PC-9 (cell line): Measurements from ENCODE around the gene KCND1. TPM values are rescaled to one million over a fixed set of nuclear protein-coding genes. Genes with fewer than 3 reads are reported as not detected.

Source experiments
- Bru-seq: library from RNA; stranded (reverse); fragments of 400-500 nt; gene quantifications from one replicate; lab custom pipeline; 2021; lab: Mats Ljungman, UMichigan
- BruChase-seq, 2 experiments: library from RNA; stranded (reverse); fragments of 400-500 nt; gene quantifications; one replicate each; lab custom pipeline; 2021; lab: Mats Ljungman, UMichigan
- BruUV-seq: library from RNA; stranded (reverse); fragments of 400-500 nt; replicated peaks from 2 replicates; lab custom pipeline; 2021; lab: Mats Ljungman, UMichigan
- CTCF ChIA-PET: fragments of 300-600 bp; sonication (Branson Sonifier 250); formaldehyde crosslinking; loops from one replicate; lab custom pipeline; 2022; ENCODE audit warnings: antibody characterized with exemption; lab: Charles Lee
- POLR2A ChIA-PET: fragments of 300-600 bp; sonication (Branson Sonifier 250); formaldehyde crosslinking; loops from one replicate; lab custom pipeline; 2022; ENCODE audit warnings: antibody characterized with exemption; ENCODE audit not compliant: unreplicated experiment; lab: Charles Lee
- DNase-seq, 2 experiments: peaks; one replicate each; pipeline versions ENCODE4 v3.0.0 to v3.0.0-alpha.2; 2015 to 2022; ENCODE audit warnings: mixed read lengths in 1 of 2
- H2AFZ ChIP-seq: fragments of 200-600 bp; sonication (generic); 2 replicates; pipeline ENCODE4 v1.8.1; 2017; ENCODE audit warnings: antibody characterized with exemption
- H3F3A ChIP-seq: fragments of 200-600 bp; sonication (generic); 2 replicates; pipeline ENCODE4 v1.8.1; 2017; ENCODE audit warnings: antibody characterized with exemption, mild to moderate bottlenecking, low read depth; ENCODE audit not compliant: insufficient read depth
- H3K27ac ChIP-seq: fragments of 200-600 bp; sonication (generic); 2 replicates; pipeline ENCODE4 v1.6.1; 2016; ENCODE audit warnings: mixed run types
- H3K27me3 ChIP-seq: fragments of 200-600 bp; sonication (generic); 2 replicates; pipeline ENCODE4 v1.6.1; 2016; ENCODE audit warnings: low read depth, mixed run types; ENCODE audit not compliant: insufficient read depth
- H3K36me3 ChIP-seq: fragments of 200-600 bp; sonication (generic); 2 replicates; pipeline ENCODE4 v1.6.1; 2016; ENCODE audit warnings: low read depth, mixed run types
- H3K4me1 ChIP-seq: fragments of 200-600 bp; sonication (generic); replicated peaks from 2 replicates; pipeline ENCODE4 v1.6.1; 2016; ENCODE audit warnings: mixed run types; ENCODE audit not compliant: insufficient read depth
- H3K4me2 ChIP-seq: fragments of 200-600 bp; sonication (generic); 2 replicates; pipeline ENCODE4 v1.6.1; 2017; ENCODE audit warnings: mixed run types
- H3K4me3 ChIP-seq: fragments of 200-600 bp; sonication (generic); 2 replicates; pipeline ENCODE4 v1.6.1; 2016; ENCODE audit warnings: mixed run types
- H3K79me2 ChIP-seq: fragments of 200-600 bp; sonication (generic); 2 replicates; pipeline ENCODE4 v1.6.1; 2017; ENCODE audit warnings: low read depth, mixed run types
- H3K9me2 ChIP-seq: fragments of 200-600 bp; sonication (generic); 2 replicates; pipeline ENCODE4 v1.8.1; 2017; ENCODE audit warnings: mild to moderate bottlenecking; ENCODE audit not compliant: insufficient read depth
- H3K9me3 ChIP-seq: fragments of 200-600 bp; sonication (generic); 2 replicates; pipeline ENCODE4 v1.8.1; 2016; ENCODE audit warnings: low read depth; ENCODE audit not compliant: insufficient read depth
- H4K20me1 ChIP-seq: fragments of 200-600 bp; sonication (generic); 2 replicates; pipeline ENCODE4 v1.8.1; 2017; ENCODE audit not compliant: insufficient read depth
- CTCF ChIP-seq: fragments of 200-600 bp; sonication (generic); conservative IDR thresholded peaks from 2 replicates; pipeline ENCODE4 v1.6.1; 2017; ENCODE audit warnings: mixed run types, antibody characterized with exemption, mild to moderate bottlenecking, moderate library complexity
- EZH2 ChIP-seq: fragments of 200-600 bp; sonication (generic); IDR thresholded peaks from 2 replicates; pipeline ENCODE4 v1.8.0; 2017; ENCODE audit warnings: antibody characterized with exemption, low read depth
- intact Hi-C: fragments of 100-400 bp; cut with micrococcal nuclease; formaldehyde crosslinking; loops from one replicate; pipeline ENCODE4 v1.10.0; 2022; ENCODE audit not compliant: unreplicated experiment
- long read RNA-seq: library from polyadenylated mRNA; stranded (forward); transcript quantifications from one replicate; pipeline ENCODE4 v2.0.0, GENCODE V29; 2022
- total RNA-seq: library from RNA; stranded (reverse); gene quantifications from 2 replicates; pipeline ENCODE4 v1.2.3, GENCODE V29; 2021

KCND1 gene
- 1.2 and 2.2 TPM in 2 replicates for total RNA-seq
- percentile 28 among the genes with signal in this experiment for Bru-seq, nascent RNA
- BruChase-seq, experiment 1, labeled RNA remaining after a 2-hour chase: percentile 40 among the genes with signal in this experiment
- BruChase-seq, experiment 2, labeled RNA remaining after a 6-hour chase: percentile 56 among the genes with signal in this experiment
- long read RNA-seq, full-length matches to known transcripts: 1 of 1 reads
- long read RNA-seq, partial matches to known transcripts: 0 of 1 reads
- long read RNA-seq, other reads (novel, unspliced or antisense): 0 of 1 reads

- BruUV-seq: no TSS peak
- Histone ChIP-seq H3K36me3 (no peaks in the 10 kb centered on the region), H3K9me3 (no peaks in the 10 kb centered on the region), H3K4me3 (no peak within 1 kb of the TSS), H3K4me1 (no peaks in the 10 kb centered on the region), H3K4me2 (no peak within 1 kb of the TSS), H2AFZ (no peak within 1 kb of the TSS), H3K79me2 (no peaks in the 10 kb centered on the region), H3F3A (no peaks in the 10 kb centered on the region), H3K27me3 (no peaks in the 10 kb centered on the region), H3K9me2 (no peaks in the 10 kb centered on the region), H3K27ac (no peak within 1 kb of the TSS), H4K20me1 (no peaks in the 10 kb centered on the region)
- intact Hi-C loops: no loop called here
- POLR2A ChIA-PET: no interaction called here
- CTCF ChIA-PET: no interaction called here
- DNase-seq: no peak
- TF ChIP-seq CTCF (no peak), EZH2 (no peak)
These were observed at the start of gene KCND1 for GRCh38 chrX:48971249-48972219. Gene KCND1, minus strand, starts transcription at chrX:48971844. Its CDS starts 1,573 bp downstream, at chrX:48970271.

GRCh38 chrX:49019599-49020249 lies 48.1 kb upstream of the KCND1 start:
- H3K4me3 ChIP-seq: no peak overlapping the region
- CTCF ChIA-PET: no interaction called here
- H3K4me2 ChIP-seq: no peak overlapping the region
- no peak overlapping the region for H2AFZ ChIP-seq
- H3K27me3 ChIP-seq: no peaks in the 10 kb centered on the region
- POLR2A ChIA-PET: no interaction called here
- DNase-seq: no peak
- H3K27ac ChIP-seq: no peak overlapping the region
- no TSS peak for BruUV-seq
- H3K36me3 ChIP-seq: no peaks in the 10 kb centered on the region
- H3K9me3 ChIP-seq: no peaks in the 10 kb centered on the region
- intact Hi-C loops: no loop called here
- no peaks in the 10 kb centered on the region for H3F3A ChIP-seq
- no peak for TF ChIP-seq CTCF
- TF ChIP-seq EZH2: no peak
- no peaks in the 10 kb centered on the region for H3K4me1 ChIP-seq
- H3K9me2 ChIP-seq: no peaks in the 10 kb centered on the region
- H4K20me1 ChIP-seq: no peaks in the 10 kb centered on the region
- H3K79me2 ChIP-seq: no peaks in the 10 kb centered on the region

- no peak for TF ChIP-seq EZH2
- no peak for TF ChIP-seq CTCF
- Histone ChIP-seq H4K20me1 (no peaks in the 10 kb centered on the region), H3K36me3 (no peaks in the 10 kb centered on the region), H3K79me2 (no peaks in the 10 kb centered on the region), H3K9me2 (no peaks in the 10 kb centered on the region), H2AFZ (no peak overlapping the region), H3K27ac (no peak overlapping the region), H3F3A (no peaks in the 10 kb centered on the region), H3K4me2 (no peak overlapping the region), H3K4me3 (no peak overlapping the region), H3K27me3 (no peaks in the 10 kb centered on the region), H3K4me1 (no peaks in the 10 kb centered on the region), H3K9me3 (no peaks in the 10 kb centered on the region)
- BruUV-seq: no TSS peak
- intact Hi-C loops: no loop called here
- ChIA-PET CTCF (no interaction called here), POLR2A (no interaction called here)
- DNase-seq: no peak
These were observed 47.4 kb upstream of the KCND1 start for GRCh38 chrX:49019050-49019449.
